Right lung (tissue), 5 donors: ENCODE measurements around the gene TAF1L. TPM values are rescaled to one million over a fixed set of nuclear protein-coding genes. Genes with fewer than 3 reads are reported as not detected.

Experiments used
- DNase-seq, 2 donors: peaks; one replicate each; pipeline ENCODE4 v3.0.0-alpha.2; 2013
- polyA plus RNA-seq, 5 donors: library from polyadenylated mRNA; unstranded; fragments of 120-200 nt; gene quantifications; one replicate each; pipeline versions ENCODE4 v1.2.1 to v1.2.3, GENCODE V29; 2013; ENCODE audit warnings: inconsistent platforms in 1 of 5, low replicate concordance in 1 of 5; ENCODE audit not compliant: insufficient read length in 5 of 5, insufficient read depth in 1 of 5

The TAF1L gene
- polyA plus RNA-seq, 5 donors, result 0.07 to 0.09 (median 0.09) TPM

- DNase-seq, result peak in 1 of 2 donors; percentile 26
These were observed 46.3 kb downstream of the TAF1L start for GRCh38 chr9:32589083-32589723.

- no peak for DNase-seq
These were observed 47.6 kb downstream of the TAF1L start for GRCh38 chr9:32587901-32588300.

GRCh38 chr9:32584784-32585183, 50.7 kb downstream of the TAF1L start:
- no peak for DNase-seq

GRCh38 chr9:32581512-32582143, 53.8 kb downstream of the TAF1L start:
- DNase-seq, result peak in 1 of 2 donors; percentile 31

- no peak for DNase-seq
These were observed 54.7 kb downstream of the TAF1L start for GRCh38 chr9:32580631-32581300.

- DNase-seq, result peak; percentile 23 to 45
These were observed 55.6 kb downstream of the TAF1L start for GRCh38 chr9:32579706-32580331.

Other genes starting within 250 kb of the TAF1L start
- 10 to 100 TPM in 4 of 5 donors, 1 to 10 TPM in 1; 9.0 to 15.8 (median 14.1) TPM for gene RIGI, start 109.5 kb downstream of the TAF1L start, polyA plus RNA-seq
- gene SMIM27, start 83.3 kb downstream of the TAF1L start, polyA plus RNA-seq, result 10 to 100 TPM in 3 of 5 donors, 1 to 10 TPM in 2; 9.0 to 13.1 (median 11.0) TPM
- 10 to 100 TPM; 23.0 to 32.6 (median 29.2) TPM for gene TOPORS, start 83.1 kb downstream of the TAF1L start, polyA plus RNA-seq
- gene NDUFB6, start 62.5 kb downstream of the TAF1L start, polyA plus RNA-seq, result 10 to 100 TPM; 46.1 to 68.9 (median 54.6) TPM
- under 1 TPM in 1 of 5 donors, not detected in 4; 0.05 TPM for gene TMEM215, start 147.9 kb upstream of the TAF1L start, polyA plus RNA-seq